ENCODE measurements around the gene FBXO24.
A peak's percentile ranks its signal among the peaks of the same experiment; 100 is the strongest.

The FBXO24 gene

GRCh38 chr7:100598425-100598824 is 12.3 kb downstream of the FBXO24 start:
- DNase-seq: no peak

GRCh38 chr7:100599911-100600729 is 14.0 kb downstream of the FBXO24 start:
- no peak for DNase-seq

GRCh38 chr7:100600730-100601038 is 14.6 kb downstream of the FBXO24 start:
- no peak for DNase-seq

GRCh38 chr7:100602889-100603725 is 17.0 kb downstream of the FBXO24 start:
- DNase-seq: no peak

GRCh38 chr7:100603726-100604027 is 17.5 kb downstream of the FBXO24 start:
- DNase-seq: no peak

- peak; percentile 66 for DNase-seq
Measured at GRCh38 chr7:100604028-100604975, 18.2 kb downstream of the FBXO24 start.

GRCh38 chr7:100604976-100605911 is 19.1 kb downstream of the FBXO24 start:
- DNase-seq: no peak

GRCh38 chr7:100606313-100606712 is 20.2 kb downstream of the FBXO24 start:
- no peak for DNase-seq

GRCh38 chr7:100607111-100607510 is 21.0 kb downstream of the FBXO24 start:
- no peak for DNase-seq

- DNase-seq: no peak
Measured at GRCh38 chr7:100609958-100610357, 23.8 kb downstream of the FBXO24 start.

GRCh38 chr7:100611983-100612729 is 26.0 kb downstream of the FBXO24 start, which contains the start of gene MOSPD3:
TSS of gene MOSPD3 (plus strand) at chr7:100612540. CDS start at chr7:100612792, 252 bp downstream.
- peak; percentile 99 for DNase-seq

- DNase-seq: no peak
Measured at GRCh38 chr7:100612730-100613390, 26.7 kb downstream of the FBXO24 start.

GRCh38 chr7:100613412-100614175 is 27.5 kb downstream of the FBXO24 start:
- no peak for DNase-seq

- DNase-seq: no peak
Measured at GRCh38 chr7:100614308-100614861, 28.3 kb downstream of the FBXO24 start.

- DNase-seq: no peak
Measured at GRCh38 chr7:100620239-100620638, 34.1 kb downstream of the FBXO24 start.

- DNase-seq: no peak
Measured at GRCh38 chr7:100620804-100621203, 34.7 kb downstream of the FBXO24 start.

- DNase-seq: no peak
Measured at GRCh38 chr7:100621554-100621953, 35.4 kb downstream of the FBXO24 start.

- no peak for DNase-seq
Measured at GRCh38 chr7:100623951-100624824, 38.1 kb downstream of the FBXO24 start.
